ENCODE measurements around the gene MAGI1.

DNA sequence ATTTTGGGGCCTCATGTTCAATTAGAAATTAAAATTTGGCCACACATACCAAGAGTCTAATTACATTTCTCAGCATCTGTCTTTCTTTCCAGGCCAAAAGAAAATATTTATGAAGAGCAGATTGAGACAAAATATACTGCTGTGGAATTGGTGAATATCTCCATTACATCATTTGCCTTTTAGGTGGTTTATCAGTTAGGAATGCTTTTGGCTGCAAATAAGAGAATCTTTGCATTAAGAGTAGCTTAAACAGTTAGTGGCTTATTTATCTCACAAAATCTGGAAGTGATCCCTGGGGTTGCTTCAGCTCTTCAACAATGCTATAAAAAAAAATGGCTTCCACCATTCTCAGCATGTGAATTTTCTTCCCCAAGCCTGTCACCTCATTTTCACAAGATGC is 308.7 kb downstream of the MAGI1 start:
- TF ChIP-seq, protein P1, sequence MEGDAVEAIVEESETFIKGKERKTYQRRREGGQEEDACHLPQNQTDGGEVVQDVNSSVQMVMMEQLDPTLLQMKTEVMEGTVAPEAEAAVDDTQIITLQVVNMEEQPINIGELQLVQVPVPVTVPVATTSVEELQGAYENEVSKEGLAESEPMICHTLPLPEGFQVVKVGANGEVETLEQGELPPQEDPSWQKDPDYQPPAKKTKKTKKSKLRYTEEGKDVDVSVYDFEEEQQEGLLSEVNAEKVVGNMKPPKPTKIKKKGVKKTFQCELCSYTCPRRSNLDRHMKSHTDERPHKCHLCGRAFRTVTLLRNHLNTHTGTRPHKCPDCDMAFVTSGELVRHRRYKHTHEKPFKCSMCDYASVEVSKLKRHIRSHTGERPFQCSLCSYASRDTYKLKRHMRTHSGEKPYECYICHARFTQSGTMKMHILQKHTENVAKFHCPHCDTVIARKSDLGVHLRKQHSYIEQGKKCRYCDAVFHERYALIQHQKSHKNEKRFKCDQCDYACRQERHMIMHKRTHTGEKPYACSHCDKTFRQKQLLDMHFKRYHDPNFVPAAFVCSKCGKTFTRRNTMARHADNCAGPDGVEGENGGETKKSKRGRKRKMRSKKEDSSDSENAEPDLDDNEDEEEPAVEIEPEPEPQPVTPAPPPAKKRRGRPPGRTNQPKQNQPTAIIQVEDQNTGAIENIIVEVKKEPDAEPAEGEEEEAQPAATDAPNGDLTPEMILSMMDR (IDR thresholded peaks at IDR 0.05): no peak
- TF ChIP-seq SP1 (CRISPR knock-in tag; conservative IDR thresholded peaks at IDR 0.05): no peak
- TF ChIP-seq, protein P2, sequence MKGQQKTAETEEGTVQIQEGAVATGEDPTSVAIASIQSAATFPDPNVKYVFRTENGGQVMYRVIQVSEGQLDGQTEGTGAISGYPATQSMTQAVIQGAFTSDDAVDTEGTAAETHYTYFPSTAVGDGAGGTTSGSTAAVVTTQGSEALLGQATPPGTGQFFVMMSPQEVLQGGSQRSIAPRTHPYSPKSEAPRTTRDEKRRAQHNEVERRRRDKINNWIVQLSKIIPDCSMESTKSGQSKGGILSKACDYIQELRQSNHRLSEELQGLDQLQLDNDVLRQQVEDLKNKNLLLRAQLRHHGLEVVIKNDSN (CRISPR knock-in tag; IDR thresholded peaks at IDR 0.05): no peak

Measured in WTC11 (cell line).